ENCODE results near the gene SLC5A9. TPM values are rescaled to one million over a fixed set of nuclear protein-coding genes. Genes with fewer than 3 reads are reported as not detected.

Gene SLC5A9
- total RNA-seq, 1 donor from 2014 or later: 7.2 TPM

DNA sequence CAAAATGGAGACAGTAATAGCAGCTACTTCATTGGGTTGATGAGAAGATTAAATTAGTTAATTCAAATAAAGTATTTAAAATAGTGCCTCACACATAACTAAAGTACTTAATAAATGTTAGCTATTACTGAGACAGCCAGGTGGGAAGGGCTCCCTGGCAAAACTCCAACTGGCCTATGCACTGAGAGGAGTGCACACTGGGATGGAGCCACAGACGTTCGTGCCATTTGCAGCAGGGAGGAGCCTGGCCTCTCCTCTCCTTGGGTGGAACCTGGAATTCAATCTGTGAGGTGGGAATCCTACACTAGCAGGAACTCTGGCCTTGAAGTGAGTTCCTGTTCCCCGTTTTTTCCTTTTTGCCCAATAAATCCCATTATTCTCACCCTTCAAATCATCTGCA, 28.1 kb downstream of the SLC5A9 start:
- no peak overlapping the region for H3K4me3 Mint-ChIP-seq (ENCODE audit: low read depth)
- H3K27ac Mint-ChIP-seq: no peak overlapping the region
- H3K9me3 Mint-ChIP-seq (ENCODE audit: low read depth): no peaks in the 10 kb centered on the region
- H3K36me3 Mint-ChIP-seq (ENCODE audit: insufficient read depth): peaks cover 2% of the 10 kb centered on the region
- H3K4me1 Mint-ChIP-seq (ENCODE audit: low read depth): no peaks in the 10 kb centered on the region
- DNase-seq (ENCODE audit: low spot score, unreplicated experiment): no peak
- TF ChIP-seq, protein P1, sequence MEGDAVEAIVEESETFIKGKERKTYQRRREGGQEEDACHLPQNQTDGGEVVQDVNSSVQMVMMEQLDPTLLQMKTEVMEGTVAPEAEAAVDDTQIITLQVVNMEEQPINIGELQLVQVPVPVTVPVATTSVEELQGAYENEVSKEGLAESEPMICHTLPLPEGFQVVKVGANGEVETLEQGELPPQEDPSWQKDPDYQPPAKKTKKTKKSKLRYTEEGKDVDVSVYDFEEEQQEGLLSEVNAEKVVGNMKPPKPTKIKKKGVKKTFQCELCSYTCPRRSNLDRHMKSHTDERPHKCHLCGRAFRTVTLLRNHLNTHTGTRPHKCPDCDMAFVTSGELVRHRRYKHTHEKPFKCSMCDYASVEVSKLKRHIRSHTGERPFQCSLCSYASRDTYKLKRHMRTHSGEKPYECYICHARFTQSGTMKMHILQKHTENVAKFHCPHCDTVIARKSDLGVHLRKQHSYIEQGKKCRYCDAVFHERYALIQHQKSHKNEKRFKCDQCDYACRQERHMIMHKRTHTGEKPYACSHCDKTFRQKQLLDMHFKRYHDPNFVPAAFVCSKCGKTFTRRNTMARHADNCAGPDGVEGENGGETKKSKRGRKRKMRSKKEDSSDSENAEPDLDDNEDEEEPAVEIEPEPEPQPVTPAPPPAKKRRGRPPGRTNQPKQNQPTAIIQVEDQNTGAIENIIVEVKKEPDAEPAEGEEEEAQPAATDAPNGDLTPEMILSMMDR (IDR thresholded peaks at IDR 0.05; ENCODE audit: unreplicated experiment): no peak
- H3K27me3 Mint-ChIP-seq: no peaks in the 10 kb centered on the region

DNA sequence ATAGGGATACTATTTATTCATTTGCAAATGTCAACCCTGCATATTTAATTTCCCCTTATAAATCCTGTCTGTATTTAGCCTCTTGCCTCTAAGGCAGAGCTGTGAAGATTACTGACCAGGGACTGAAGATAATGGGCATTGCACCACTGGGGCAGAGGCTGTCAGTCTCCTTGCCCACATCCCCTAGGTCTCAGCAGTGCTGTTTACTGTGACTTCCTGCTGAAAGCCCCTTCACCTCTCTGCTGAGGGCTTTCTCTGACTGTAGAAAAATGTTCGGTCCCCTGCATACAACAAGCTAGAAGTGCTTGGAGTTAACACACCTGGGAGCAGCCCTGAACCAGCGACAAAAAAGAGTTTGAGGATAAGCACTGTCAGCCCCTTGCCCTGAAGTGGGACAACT, 28.8 kb downstream of the SLC5A9 start:
- Mint-ChIP-seq H3K27ac (no peak overlapping the region), H3K27me3 (no peaks in the 10 kb centered on the region), H3K4me3 (ENCODE audit: low read depth) (no peak overlapping the region), H3K9me3 (ENCODE audit: low read depth) (no peaks in the 10 kb centered on the region), H3K4me1 (ENCODE audit: low read depth) (no peaks in the 10 kb centered on the region), H3K36me3 (ENCODE audit: insufficient read depth) (peaks cover 2% of the 10 kb centered on the region)
- TF ChIP-seq, protein P1 (IDR thresholded peaks at IDR 0.05; ENCODE audit: unreplicated experiment): no peak
- DNase-seq (ENCODE audit: low spot score, unreplicated experiment): no peak

GRCh38 chr1:48251821-48252220, 29.3 kb downstream of the SLC5A9 start:
- TF ChIP-seq, protein P1 (IDR thresholded peaks at IDR 0.05; ENCODE audit: unreplicated experiment): no peak
- H3K4me1 Mint-ChIP-seq (ENCODE audit: low read depth): no peaks in the 10 kb centered on the region
- no peak for DNase-seq (ENCODE audit: low spot score, unreplicated experiment)

DNA sequence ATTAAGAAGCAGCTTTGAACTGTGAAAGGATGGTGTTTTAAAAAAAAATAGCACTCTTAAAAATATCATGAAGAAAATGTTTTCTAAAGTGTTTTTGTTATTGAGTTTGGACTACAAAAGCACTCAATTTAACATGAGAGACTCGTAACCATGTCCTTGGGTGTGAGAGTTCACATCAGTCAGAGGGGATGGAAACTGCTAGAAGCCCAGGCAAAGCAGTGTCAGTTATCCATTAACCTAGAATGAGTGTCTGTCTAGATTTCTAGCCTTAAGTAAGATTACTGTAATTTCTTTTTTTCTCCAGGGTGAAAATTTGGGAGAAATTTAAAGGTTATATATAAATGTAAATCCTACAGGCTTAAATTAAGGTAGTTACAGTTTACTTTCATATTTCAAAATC, 31.7 kb downstream of the SLC5A9 start:
- no peaks in the 10 kb centered on the region for H3K27me3 Mint-ChIP-seq
- H3K9me3 Mint-ChIP-seq (ENCODE audit: low read depth): no peaks in the 10 kb centered on the region
- TF ChIP-seq, protein P1 (IDR thresholded peaks at IDR 0.05; ENCODE audit: unreplicated experiment): no peak
- H3K27ac Mint-ChIP-seq: no peak overlapping the region
- DNase-seq (ENCODE audit: low spot score, unreplicated experiment): no peak
- H3K4me3 Mint-ChIP-seq (ENCODE audit: low read depth): no peak overlapping the region
- no peaks in the 10 kb centered on the region for H3K4me1 Mint-ChIP-seq (ENCODE audit: low read depth)
- H3K36me3 Mint-ChIP-seq (ENCODE audit: insufficient read depth): no peaks in the 10 kb centered on the region

More at GRCh38 chr1:48251821-48252220, 29.3 kb downstream of the SLC5A9 start:
- no peak overlapping the region for H3K4me3 Mint-ChIP-seq (ENCODE audit: low read depth)
- H3K9me3 Mint-ChIP-seq (ENCODE audit: low read depth): no peaks in the 10 kb centered on the region
- H3K36me3 Mint-ChIP-seq (ENCODE audit: insufficient read depth): peaks cover 2% of the 10 kb centered on the region
- no peak overlapping the region for H3K27ac Mint-ChIP-seq
- no peaks in the 10 kb centered on the region for H3K27me3 Mint-ChIP-seq

DNA sequence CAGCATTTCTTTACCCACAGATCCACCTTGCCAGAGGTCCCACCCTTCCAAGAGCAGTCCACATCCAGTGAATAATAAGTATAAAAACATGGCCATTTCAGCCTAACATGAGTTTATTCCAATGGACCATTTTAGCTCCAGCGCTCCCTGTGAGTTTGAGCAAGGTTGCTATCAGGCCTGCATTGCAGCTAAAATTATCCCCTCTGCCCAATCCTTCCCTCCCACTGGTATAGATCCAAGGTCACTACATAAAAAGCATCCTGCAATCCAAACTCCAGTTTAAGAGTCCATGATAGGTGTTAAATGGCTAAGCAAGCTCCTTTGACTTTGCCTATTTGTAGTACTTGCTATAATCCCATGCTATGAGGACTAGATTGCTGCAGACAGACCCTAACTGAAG, 35.6 kb downstream of the SLC5A9 start:
- Mint-ChIP-seq H3K4me1 (ENCODE audit: low read depth) (no peaks in the 10 kb centered on the region), H3K27me3 (no peaks in the 10 kb centered on the region), H3K9me3 (ENCODE audit: low read depth) (no peaks in the 10 kb centered on the region), H3K4me3 (ENCODE audit: low read depth) (no peak overlapping the region), H3K36me3 (ENCODE audit: insufficient read depth) (no peaks in the 10 kb centered on the region), H3K27ac (no peak overlapping the region)
- no peak for DNase-seq (ENCODE audit: low spot score, unreplicated experiment)
- TF ChIP-seq, protein P1 (IDR thresholded peaks at IDR 0.05; ENCODE audit: unreplicated experiment): no peak

Data from progenitor cell of endocrine pancreas (in vitro differentiated cells).